ENCODE measurements around the gene RSRC1.
"Not testable (repeated sequence)": the region's sequence is repeated elsewhere in the genome, so short reads cannot be mapped to it uniquely, and the experiment has no call there.

RSRC1 gene, protein sequence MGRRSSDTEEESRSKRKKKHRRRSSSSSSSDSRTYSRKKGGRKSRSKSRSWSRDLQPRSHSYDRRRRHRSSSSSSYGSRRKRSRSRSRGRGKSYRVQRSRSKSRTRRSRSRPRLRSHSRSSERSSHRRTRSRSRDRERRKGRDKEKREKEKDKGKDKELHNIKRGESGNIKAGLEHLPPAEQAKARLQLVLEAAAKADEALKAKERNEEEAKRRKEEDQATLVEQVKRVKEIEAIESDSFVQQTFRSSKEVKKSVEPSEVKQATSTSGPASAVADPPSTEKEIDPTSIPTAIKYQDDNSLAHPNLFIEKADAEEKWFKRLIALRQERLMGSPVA

DNA sequence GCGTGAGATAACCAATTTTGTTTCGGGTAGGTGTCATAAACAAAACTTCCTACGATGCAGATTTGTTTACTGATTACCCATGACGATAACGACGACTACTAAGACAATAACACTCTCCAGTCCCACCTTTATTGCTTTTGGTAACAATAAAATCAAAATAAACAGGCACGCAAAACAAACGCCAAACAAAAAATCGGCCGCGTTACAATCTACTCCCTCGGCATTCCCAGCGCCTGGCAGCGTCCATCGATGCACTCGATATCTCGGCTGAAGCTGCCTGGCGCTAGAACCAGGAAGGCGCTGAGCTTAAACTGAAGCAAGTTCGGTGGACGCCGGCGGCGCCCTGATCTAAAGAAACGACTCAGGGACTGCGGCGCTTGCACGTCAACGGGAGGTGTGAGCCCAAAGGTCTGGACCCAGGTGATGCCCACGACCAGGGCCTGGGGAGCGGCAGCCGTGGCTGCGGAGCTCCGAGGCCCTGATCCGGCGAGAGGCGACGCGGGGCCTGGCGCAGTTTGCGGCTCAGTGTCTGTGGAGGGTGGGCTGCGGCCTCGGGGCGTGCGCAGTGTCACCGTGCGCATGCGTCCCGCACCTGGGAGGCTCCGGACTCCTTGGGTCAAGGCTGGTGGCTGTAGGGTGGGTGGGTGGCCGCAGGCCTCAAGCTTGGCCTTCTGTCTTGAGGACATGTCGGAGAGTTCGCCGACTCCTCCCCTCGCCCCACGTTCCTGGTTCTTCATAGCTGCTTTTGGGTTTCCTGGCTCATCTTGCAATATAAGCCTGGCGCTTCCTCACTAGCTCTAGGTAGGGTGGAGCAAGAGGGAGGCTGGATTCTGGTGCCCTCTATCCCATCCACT lies at the start of gene RSRC1:
RSRC1 (plus strand) TSS at position 286 of the 854 bp plus-strand sequence. CDS start 12,016 bp downstream, outside the sequence.
- peak; percentile 67 to 68 for DNase-seq (ENCODE audit: low read depth in 2 of 2)

GRCh38 chr3:158065574-158065973 lies 44.3 kb upstream of the RSRC1 start:
- DNase-seq (ENCODE audit: low read depth in 2 of 2) = not testable (repeated sequence)

DNA sequence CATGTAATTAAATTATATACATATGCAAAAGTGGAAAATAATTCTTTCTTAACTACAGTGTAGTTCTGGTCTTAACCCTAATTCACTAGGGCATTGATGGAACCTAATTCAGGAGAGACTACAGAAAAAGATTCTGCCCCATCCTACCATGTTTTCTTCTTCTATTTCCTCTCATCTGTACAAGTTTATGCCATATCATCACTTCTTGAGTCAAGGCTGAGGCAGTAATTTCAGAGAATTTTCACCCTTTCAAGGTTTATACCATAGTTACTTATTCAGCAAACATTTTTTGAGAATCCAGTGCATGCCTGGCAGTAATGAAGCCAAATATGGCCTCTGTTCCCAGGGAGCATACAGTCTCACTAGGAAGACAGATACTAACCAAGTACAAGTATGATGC lies 37.1 kb upstream of the RSRC1 start:
- DNase-seq (ENCODE audit: low read depth in 2 of 2) = no peak

DNA sequence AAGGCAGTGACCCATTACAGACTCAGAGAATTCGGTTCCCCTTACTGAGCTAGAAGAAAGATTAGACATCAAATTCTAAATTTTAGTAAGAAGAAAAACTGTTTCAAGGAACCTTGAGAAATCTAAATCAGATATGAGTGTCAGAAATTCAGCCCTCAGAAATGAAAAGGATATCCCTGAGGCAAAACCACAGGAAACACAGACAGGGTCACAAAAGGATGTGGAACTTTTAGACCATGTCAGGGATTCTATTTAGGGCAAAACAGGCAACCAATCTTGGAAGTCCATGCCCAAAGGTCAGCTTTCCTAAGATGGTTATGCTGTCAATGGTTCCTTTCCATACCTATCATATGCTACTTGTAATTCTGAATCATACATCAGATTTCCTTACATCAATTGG lies 35.3 kb upstream of the RSRC1 start:
- no peak for DNase-seq (ENCODE audit: low read depth in 2 of 2)

GRCh38 chr3:158079599-158079998 lies 30.3 kb upstream of the RSRC1 start:
- DNase-seq (ENCODE audit: low read depth in 2 of 2) = no peak

GRCh38 chr3:158084651-158085050 lies 25.2 kb upstream of the RSRC1 start:
- DNase-seq (ENCODE audit: low read depth in 2 of 2) = no peak

DNA sequence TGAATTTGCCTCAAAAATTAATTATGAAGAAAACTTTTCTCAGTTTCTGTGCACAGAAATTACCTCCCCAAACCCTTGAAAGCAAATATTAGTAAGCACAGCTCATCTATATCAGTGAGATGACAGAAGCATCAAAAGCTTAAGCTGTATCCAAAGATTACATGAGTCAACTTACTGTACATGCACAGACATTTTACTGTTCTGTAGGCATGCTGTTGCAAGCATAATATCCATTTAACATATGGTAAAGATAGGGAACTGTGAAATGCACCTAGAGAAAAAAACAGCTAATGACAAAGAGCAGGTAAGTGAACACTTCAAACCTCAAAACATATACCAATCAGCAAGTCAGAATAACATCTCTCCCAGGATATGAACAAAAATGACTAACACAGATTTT lies 24.5 kb upstream of the RSRC1 start:
- DNase-seq (ENCODE audit: low read depth in 2 of 2) = no peak

DNA sequence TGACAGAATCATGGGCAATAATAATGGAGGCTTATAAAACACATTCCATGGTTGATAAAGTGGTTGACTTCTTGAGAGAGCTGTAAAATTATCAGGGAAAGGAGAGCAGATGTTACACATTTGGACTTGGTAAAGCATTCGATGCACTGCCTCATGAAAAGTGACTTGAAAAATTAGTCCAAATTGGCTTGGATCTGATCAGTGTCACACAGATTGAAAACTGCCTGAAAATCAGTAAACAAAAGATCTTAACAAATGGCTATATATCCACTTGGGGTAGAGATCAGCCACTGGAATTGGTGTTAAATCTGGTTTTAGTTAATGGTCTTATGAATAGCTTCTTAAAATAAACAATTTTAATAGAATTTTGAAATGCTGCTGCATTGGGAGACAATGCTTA lies 24.0 kb upstream of the RSRC1 start:
- no peak for DNase-seq (ENCODE audit: low read depth in 2 of 2)

DNA sequence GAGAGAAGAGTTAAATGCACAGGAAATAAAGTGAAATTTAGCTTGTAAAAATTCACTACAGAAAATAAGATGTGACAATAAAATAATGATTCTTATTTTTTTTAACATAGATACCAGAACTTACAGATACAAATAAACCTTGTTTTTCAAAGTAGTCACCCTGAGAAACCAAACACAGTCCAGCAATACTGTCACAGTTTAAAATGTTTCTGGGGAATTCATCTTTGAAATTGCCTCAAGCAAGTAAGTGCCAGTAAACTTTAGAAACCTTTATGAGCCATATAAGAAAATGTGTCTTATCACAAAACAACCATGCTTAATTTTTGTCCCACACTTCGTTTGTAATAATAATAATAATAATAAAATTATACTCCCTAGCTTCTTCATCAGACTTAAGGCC lies 23.5 kb upstream of the RSRC1 start:
- DNase-seq (ENCODE audit: low read depth in 2 of 2) = no peak

GRCh38 chr3:158086776-158087175 lies 23.1 kb upstream of the RSRC1 start:
- no peak for DNase-seq (ENCODE audit: low read depth in 2 of 2)

GRCh38 chr3:158091531-158091930 lies 18.4 kb upstream of the RSRC1 start:
- DNase-seq (ENCODE audit: low read depth in 2 of 2) = no peak

DNA sequence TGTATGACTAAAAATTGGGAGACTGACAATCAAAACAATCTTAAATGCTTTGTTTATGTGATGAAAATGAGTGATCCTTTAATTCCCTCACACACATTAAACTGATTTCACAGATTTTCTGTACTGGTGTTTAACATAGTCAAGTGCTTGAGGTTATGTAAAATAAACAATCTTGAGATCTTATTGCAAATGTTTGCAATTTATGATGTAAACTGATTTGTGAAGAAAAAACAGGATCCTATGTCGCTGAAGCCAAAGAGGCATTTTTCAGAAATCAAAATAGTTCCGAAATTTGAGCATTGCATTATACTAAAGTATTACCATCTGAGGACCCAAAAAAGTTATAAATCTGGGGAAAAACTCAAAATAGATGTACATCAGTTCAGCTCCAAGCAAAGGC lies 16.4 kb upstream of the RSRC1 start:
- no peak for DNase-seq (ENCODE audit: low read depth in 2 of 2)

GRCh38 chr3:158094235-158095110 lies 15.4 kb upstream of the RSRC1 start:
- no peak for DNase-seq (ENCODE audit: low read depth in 2 of 2)

- no peak for DNase-seq (ENCODE audit: low read depth in 2 of 2)
Measured at GRCh38 chr3:158095111-158095813, 14.6 kb upstream of the RSRC1 start.

GRCh38 chr3:158095814-158096704 lies 13.8 kb upstream of the RSRC1 start:
- DNase-seq (ENCODE audit: low read depth in 2 of 2) = no peak

GRCh38 chr3:158097081-158097592 lies 12.8 kb upstream of the RSRC1 start:
- DNase-seq (ENCODE audit: low read depth in 2 of 2) = no peak

DNA sequence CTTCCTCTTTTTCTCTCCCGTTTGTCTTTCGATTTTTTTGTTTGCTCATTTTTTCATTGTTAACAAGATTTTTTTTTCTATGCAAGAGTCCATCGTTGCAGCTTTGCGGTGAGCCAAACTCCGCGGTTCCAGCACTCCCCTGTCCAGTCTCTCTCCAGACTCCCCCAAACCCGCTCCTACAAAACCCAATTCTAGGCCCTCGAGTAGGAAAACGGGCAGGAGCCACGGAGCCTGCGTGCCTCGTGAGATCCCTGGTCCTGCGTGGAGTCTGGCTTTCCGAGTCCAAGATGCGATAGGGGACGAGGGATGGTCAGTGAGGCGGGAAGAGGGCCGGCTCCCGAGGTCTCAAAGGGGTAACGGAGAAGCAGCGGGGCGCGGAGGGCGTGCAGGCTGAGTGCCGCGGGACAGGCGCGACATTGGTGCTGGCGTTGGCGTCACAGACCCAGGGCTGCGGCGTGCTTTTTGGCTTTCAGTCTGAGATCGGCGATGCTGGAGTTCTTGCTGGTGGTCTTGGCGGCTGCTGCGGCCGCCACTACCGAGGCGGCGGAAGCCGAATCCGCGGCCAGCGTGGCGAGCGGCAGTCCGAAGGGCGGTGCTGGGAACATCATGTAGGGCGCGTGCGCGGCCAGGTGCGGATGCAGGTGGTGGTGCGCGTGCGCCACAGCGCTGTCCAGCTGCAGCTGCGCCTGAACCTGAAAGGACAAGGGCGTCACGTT lies 12.1 kb upstream of the RSRC1 start:
- DNase-seq (ENCODE audit: low read depth in 2 of 2) = peak; percentile 42 to 50

DNA sequence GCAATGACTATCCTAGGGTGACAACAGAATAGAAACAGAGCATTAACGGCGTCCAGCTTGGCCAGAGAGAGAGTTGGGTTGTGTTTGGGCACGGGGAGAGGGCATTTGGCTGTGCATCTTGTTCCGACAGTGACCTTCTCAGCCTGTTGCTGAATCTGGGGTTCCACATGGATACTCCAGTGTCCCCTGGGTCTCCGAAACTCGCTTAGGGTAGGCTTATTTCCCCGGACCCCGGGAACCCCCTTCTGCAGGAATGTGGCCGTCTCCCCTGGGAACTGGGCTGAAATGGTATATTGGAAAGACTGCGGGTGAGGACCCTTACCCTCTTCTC lies 11.6 kb upstream of the RSRC1 start:
- no peak for DNase-seq (ENCODE audit: low read depth in 2 of 2)

DNA sequence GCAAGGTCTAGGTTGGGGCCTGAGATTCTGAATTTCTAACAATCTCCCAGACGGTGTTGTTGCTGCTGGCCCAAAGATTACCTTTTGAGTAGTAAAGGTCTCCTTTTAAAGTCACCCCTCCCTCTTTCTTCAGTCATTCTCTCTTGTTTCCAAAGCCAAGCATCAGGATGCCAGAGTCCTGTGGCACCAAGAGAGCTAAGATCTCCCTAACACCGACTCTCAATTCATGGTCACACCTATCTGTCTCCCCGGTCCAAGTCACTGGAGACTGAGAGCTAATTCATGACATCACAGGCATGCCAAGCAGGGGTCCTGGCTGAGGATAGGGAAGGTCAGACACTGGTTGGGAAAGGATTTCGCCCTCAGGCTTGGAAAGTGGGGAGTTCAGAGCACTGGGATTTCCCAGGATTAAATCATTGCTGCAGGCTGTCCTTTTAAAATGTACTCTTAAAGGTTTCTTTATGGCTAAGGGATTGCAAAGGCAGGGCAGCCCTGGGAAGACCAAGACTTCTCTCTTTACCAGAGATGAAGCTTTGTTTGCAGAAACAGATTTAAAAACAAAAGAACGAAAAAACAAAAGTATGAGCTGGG lies 11.0 kb upstream of the RSRC1 start:
- DNase-seq (ENCODE audit: low read depth in 2 of 2) = no peak

All from activated CD4-positive, alpha-beta T cell treated with anti-CD3 and anti-CD28 coated beads for 24 hours (primary cell).